ENCODE measurements around the gene LCNL1.
A peak's percentile ranks its signal among the peaks of the same experiment; 100 is the strongest.

The LCNL1 gene

DNA sequence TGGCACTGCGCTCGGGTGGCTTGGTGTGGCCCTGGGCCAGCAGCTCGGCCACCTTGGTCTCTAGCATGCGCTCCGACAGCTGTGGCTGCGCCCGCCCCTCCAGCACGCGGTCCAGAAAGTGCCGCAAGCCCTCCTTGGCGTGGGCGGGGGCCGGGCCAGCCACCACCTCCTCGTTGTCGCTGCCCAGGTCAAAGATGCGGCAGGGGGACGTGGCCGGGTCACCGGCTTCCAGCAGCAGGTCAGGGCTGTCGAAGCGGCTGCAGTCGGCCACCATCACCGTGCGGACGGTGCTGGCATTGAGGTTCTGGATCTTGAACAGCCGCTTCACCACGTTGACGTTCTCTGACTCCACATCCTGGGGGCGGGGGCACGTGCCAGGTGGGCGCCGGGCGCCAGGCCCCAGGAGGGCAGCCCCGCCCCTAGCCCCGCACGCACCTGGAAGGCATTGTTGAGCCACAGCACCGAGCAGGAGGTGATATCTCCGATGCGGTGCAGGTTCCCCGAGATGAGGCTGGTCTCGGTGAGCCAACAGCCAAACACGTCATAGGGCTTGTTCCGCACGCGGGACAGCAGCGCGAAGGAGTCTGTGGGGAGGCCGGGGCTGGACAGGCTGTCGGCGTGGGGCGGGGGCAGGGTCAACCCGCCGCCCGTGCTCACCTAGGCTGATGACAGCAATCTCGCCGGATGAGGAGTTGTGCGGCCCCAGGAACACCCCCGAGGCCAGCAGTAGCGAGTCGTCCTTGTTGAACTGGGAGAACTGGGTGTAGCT, 40.5 kb upstream of the LCNL1 start:
- no peaks in the 10 kb centered on the region for H3K27me3 ChIP-seq (replicated peaks; ENCODE audit: control insufficient read depth, insufficient read depth, low read length)
- no peak for DNase-seq (ENCODE audit: low read depth)
- peaks cover 17% of the 10 kb centered on the region for H3K4me1 ChIP-seq (ENCODE audit: control insufficient read depth, insufficient read depth, low read length)
- peaks cover 36% of the 10 kb centered on the region for H3K36me3 ChIP-seq (ENCODE audit: control insufficient read depth, insufficient read depth, low read length, severe bottlenecking)
- H3K9ac ChIP-seq (ENCODE audit: low read length), result peak overlapping the region; percentile 97
- peak overlapping the region; percentile 92 for H3K4me3 ChIP-seq (ENCODE audit: low read length)
- H3K9me3 ChIP-seq (ENCODE audit: control insufficient read depth, low read length), result no peaks in the 10 kb centered on the region

DNA sequence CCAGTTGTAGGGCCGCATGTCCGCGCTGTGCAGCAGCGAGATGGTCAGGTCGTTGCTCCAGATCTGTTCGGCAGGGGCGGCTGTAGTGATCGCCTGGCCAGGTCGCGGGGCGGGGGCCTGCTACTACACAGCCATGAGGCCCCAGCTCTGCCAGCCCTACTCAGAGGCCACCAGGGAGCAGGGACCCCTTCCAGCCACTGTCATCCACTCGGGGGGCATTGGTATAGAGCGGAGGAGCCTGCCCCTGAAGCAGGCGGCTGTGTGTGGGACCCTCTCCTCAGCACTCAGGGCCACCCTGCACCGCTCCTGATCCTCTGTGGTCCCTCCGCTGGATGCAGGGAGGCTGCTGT, 39.9 kb upstream of the LCNL1 start:
- peak overlapping the region; percentile 92 for H3K4me3 ChIP-seq (ENCODE audit: low read length)
- no peak for DNase-seq (ENCODE audit: low read depth)

DNA sequence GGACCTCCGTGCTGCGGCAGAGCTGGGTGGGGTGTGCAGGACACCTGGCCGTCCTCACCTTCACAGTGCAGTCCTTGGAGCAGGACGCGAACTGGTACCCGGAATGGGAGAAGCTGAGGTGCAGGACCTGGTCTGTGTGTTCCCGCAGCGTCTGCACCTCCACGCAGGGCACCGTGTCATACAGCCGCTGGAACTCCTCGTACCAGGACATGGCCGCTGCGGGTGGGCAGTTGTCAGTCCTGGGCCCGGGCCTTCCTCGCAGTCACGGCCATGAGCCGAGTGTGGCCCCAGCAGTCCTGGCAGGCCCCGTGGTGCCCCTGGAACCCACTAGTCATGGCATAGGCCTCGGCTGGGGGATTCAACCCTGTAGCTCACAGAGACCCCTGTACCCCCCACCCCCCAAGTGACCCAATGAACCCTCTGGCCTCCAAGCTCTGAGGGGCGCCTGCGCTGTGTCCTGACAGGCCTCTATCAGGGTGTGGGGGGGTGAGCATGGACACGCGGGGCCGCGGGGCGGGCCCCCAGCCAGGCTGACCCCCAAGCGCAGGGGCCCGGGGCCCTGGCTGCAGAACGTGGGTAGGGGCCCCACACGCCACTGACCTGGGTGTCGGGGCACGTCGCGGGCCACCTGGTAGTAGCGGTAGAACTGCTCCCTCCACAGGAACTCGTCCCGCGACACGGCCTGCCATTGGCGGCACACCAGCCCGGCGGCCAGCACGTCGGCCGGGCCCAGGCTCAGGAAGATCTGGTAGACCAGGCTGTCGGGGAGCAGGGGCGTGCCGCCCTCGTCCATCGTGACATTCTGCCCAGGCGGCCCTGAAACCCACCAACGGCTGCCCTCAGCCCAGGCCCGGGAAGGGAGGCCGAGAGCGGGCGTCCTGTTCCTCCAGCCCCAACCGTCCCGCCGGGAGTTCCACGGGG, 39.2 kb upstream of the LCNL1 start:
- H3K36me3 ChIP-seq (ENCODE audit: control insufficient read depth, insufficient read depth, low read length, severe bottlenecking), result peaks cover 36% of the 10 kb centered on the region
- DNase-seq (ENCODE audit: low read depth), result no peak
- peaks cover 11% of the 10 kb centered on the region for H3K4me1 ChIP-seq (ENCODE audit: control insufficient read depth, insufficient read depth, low read length)

More for the DNA sequence above, 39.9 kb upstream of the LCNL1 start:
- H3K27me3 ChIP-seq (replicated peaks; ENCODE audit: control insufficient read depth, insufficient read depth, low read length), result no peaks in the 10 kb centered on the region
- H3K9ac ChIP-seq (ENCODE audit: low read length), result peak overlapping the region; percentile 97
- peaks cover 36% of the 10 kb centered on the region for H3K36me3 ChIP-seq (ENCODE audit: control insufficient read depth, insufficient read depth, low read length, severe bottlenecking)
- no peaks in the 10 kb centered on the region for H3K9me3 ChIP-seq (ENCODE audit: control insufficient read depth, low read length)
- H3K4me1 ChIP-seq (ENCODE audit: control insufficient read depth, insufficient read depth, low read length), result peaks cover 15% of the 10 kb centered on the region

DNA sequence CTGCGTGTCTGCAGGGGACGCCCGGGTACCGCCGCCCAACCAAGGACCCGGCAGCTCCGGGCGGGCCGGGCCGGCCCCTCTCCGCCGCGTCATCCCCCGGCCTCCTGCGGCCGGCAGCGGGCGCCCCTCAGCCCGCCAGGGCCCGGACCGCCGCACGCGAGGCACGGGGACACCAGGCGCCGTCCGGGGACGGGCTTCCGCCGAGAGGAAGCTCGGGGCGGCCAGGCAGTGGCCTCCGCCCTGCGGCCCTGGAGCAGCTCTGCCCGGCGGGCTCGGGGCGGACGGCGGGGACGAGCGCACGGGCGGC, 38.6 kb upstream of the LCNL1 start:
- Histone ChIP-seq H3K27me3 (replicated peaks; ENCODE audit: control insufficient read depth, insufficient read depth, low read length) (no peaks in the 10 kb centered on the region), H3K36me3 (ENCODE audit: control insufficient read depth, insufficient read depth, low read length, severe bottlenecking) (peaks cover 33% of the 10 kb centered on the region), H3K4me3 (ENCODE audit: low read length) (peak overlapping the region; percentile 92), H3K4me1 (ENCODE audit: control insufficient read depth, insufficient read depth, low read length) (peaks cover 8% of the 10 kb centered on the region), H3K9ac (ENCODE audit: low read length) (peak overlapping the region; percentile 97), H3K9me3 (ENCODE audit: control insufficient read depth, low read length) (no peaks in the 10 kb centered on the region)
- DNase-seq (ENCODE audit: low read depth), result peak; percentile 85

More for the DNA sequence above, 39.2 kb upstream of the LCNL1 start:
- Histone ChIP-seq H3K9ac (ENCODE audit: low read length) (peak overlapping the region; percentile 97), H3K4me3 (ENCODE audit: low read length) (peak overlapping the region; percentile 92), H3K9me3 (ENCODE audit: control insufficient read depth, low read length) (no peaks in the 10 kb centered on the region), H3K27me3 (replicated peaks; ENCODE audit: control insufficient read depth, insufficient read depth, low read length) (no peaks in the 10 kb centered on the region)

DNA sequence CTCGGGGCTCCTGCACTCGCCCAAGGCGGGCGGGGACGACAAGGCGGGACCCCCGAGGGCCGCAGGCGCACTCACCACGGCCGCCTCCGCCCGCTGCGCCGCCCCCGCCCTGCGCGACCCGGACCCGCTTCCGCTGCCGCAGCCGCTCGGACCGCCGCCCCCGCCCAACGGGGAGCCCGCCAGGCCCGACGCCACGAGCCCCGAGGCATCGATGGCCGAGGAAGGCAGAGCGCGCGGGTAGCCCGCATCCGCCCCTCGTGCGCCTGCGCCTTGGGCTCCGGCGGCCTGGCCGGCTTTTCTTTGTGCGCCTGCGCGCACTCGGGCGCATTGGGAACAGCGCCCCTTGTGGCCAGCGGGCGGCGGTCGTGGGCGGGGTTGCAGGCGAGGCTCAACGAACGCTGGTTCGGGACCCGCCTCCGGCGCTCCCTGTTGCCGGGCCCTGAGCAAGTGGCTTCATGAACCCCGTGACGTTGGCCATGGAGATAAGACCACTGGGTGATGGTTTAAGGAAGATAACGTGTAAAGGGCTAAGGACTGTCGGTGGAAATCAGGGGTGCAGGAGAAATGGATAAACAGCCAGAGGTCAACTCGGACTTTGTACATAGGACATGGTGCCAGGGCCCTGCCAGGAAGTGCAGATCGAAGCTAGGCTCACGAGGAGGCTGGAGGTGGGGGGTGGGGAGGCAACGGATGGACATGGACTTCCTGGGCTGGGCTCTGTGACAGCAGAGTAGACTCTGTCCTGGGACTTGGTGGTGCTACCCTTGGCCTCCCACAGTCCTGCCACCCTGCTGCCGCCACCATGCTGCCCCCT, 38.1 kb upstream of the LCNL1 start, which contains the start of the genes C8G and FBXW5:
C8G (plus strand) TSS at position 725 of the 814 bp plus-strand sequence; CDS start at position 803, 78 bp downstream.
FBXW5 (minus strand) TSS at position 220 of the 814 bp plus-strand sequence. CDS start 655 bp downstream, outside the sequence.
- peaks cover 8% of the 10 kb centered on the region for H3K4me1 ChIP-seq (ENCODE audit: control insufficient read depth, insufficient read depth, low read length)
- no peaks in the 10 kb centered on the region for H3K9me3 ChIP-seq (ENCODE audit: control insufficient read depth, low read length)
- H3K4me3 ChIP-seq (ENCODE audit: low read length), result peak within 1 kb of the TSS; percentile 92
- peak; percentile 99 for DNase-seq (ENCODE audit: low read depth)
- H3K27me3 ChIP-seq (replicated peaks; ENCODE audit: control insufficient read depth, insufficient read depth, low read length), result no peaks in the 10 kb centered on the region
- H3K36me3 ChIP-seq (ENCODE audit: control insufficient read depth, insufficient read depth, low read length, severe bottlenecking), result peaks cover 30% of the 10 kb centered on the region
- peak within 1 kb of the TSS; percentile 97 for H3K9ac ChIP-seq (ENCODE audit: low read length)

DNA sequence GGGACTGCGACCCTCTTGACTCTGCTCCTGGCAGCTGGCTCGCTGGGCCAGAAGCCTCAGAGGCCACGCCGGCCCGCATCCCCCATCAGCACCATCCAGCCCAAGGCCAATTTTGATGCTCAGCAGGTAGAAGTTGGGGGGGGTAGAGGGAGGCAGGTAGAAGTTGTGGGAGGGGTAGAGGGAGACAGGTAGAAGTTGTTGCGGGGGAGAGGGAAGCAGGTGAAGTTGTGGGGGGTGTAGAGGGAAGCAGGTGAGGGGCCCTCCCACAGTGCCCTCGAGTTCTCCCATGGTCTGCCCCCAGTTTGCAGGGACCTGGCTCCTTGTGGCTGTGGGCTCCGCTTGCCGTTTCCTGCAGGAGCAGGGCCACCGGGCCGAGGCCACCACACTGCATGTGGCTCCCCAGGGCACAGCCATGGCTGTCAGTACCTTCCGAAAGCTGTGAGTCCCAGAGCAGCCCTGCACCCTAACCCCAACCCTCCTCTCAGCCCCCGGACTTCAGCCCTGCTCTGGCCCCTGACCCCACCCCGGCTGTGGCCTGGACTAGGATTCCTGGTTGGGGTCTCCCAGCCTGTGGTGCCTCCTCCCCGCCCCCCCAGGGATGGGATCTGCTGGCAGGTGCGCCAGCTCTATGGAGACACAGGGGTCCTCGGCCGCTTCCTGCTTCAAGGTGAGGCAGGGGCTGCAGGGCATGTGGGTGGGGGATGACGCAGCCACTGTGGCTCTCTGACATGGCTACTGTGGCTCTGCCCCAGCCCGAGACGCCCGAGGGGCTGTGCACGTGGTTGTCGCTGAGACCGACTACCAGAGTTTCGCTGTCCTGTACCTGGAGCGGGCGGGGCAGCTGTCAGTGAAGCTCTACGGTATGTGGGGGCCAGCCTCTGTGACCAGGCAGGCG, 37.2 kb upstream of the LCNL1 start:
- Histone ChIP-seq H3K4me1 (ENCODE audit: control insufficient read depth, insufficient read depth, low read length) (peaks cover 9% of the 10 kb centered on the region), H3K27me3 (replicated peaks; ENCODE audit: control insufficient read depth, insufficient read depth, low read length) (no peaks in the 10 kb centered on the region), H3K4me3 (ENCODE audit: low read length) (no peak overlapping the region), H3K36me3 (ENCODE audit: control insufficient read depth, insufficient read depth, low read length, severe bottlenecking) (peaks cover 22% of the 10 kb centered on the region), H3K9me3 (ENCODE audit: control insufficient read depth, low read length) (no peaks in the 10 kb centered on the region), H3K9ac (ENCODE audit: low read length) (no peak overlapping the region)
- no peak for DNase-seq (ENCODE audit: low read depth)

DNA sequence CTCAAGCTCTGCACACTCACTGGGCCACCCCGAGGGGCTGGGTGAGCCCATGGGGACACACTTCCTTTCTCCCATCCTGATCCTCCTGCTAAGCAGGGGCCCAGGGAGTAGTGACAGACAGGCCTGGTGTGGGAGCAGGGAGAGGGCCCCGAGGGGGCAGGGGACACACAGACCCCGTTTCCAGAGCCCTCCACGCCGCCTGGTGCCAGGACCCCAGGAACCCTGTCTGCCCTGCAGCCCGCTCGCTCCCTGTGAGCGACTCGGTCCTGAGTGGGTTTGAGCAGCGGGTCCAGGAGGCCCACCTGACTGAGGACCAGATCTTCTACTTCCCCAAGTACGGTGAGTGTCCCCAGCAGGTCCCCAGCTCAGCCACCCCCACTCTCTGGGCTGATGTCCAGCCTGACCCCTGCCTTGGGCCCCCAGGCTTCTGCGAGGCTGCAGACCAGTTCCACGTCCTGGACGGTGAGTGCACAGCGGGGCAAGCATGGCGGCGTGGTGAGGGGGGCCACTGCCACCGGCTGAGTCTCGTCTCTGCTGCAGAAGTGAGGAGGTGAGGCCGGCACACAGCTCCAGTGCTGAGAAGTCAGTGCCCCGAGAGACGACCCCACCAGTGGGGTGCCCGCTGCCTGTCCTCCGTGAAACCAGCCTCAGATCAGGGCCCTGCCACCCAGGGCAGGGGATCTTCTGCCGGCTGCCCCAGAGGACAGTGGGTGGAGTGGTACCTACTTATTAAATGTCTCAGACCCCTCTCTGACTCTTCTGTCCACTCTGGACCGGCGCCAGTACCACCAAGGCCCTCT, 36.4 kb upstream of the LCNL1 start:
- DNase-seq (ENCODE audit: low read depth), result no peak
- H3K36me3 ChIP-seq (ENCODE audit: control insufficient read depth, insufficient read depth, low read length, severe bottlenecking), result peaks cover 14% of the 10 kb centered on the region
- no peak overlapping the region for H3K9ac ChIP-seq (ENCODE audit: low read length)
- no peaks in the 10 kb centered on the region for H3K27me3 ChIP-seq (replicated peaks; ENCODE audit: control insufficient read depth, insufficient read depth, low read length)
- H3K4me1 ChIP-seq (ENCODE audit: control insufficient read depth, insufficient read depth, low read length), result peaks cover 9% of the 10 kb centered on the region
- no peak overlapping the region for H3K4me3 ChIP-seq (ENCODE audit: low read length)
- H3K9me3 ChIP-seq (ENCODE audit: control insufficient read depth, low read length), result no peaks in the 10 kb centered on the region

DNA sequence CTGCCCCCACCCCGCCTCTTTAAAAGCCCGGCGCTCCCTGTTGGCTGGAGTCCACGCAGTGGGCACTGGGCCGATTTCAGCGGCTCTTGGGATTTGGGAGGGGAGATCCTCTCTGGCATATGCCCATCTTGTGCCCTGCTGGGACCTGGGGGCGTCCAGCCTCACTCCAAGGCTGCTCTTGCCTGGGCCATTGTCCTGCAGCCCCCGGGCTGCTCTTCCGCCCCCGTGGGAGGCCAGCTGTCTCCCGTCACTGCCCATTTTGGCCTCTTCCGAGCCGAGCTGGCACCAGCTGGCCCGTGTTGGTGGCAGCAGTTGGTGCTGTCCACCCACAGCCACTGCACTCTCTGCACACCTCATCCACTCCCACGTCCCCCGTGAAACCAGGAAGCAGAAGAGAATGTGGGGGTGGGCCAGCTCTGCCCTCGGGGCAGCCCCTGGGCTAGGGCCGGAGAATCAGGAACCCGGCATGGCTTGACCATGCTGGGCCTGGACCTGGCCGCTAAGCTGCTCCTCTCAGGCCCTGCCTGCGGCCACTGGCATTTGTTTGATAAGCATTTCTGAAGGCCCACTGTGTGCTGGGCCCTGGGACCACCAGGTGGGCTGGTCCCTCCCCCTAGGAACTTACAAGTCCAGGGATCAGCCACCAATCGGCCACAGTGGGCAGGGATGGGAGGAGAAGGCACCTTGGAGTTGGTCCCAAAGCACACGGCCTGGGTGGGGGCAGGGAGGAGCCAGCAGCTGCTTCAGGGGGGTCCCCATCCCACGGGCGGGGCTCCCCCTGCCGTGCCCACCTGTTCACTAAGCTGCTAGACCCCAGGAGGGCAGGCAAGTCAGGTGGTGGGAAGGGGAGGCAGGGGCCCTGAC, 35.5 kb upstream of the LCNL1 start:
- no peaks in the 10 kb centered on the region for H3K9me3 ChIP-seq (ENCODE audit: control insufficient read depth, low read length)
- H3K4me1 ChIP-seq (ENCODE audit: control insufficient read depth, insufficient read depth, low read length), result peaks cover 9% of the 10 kb centered on the region
- peaks cover 6% of the 10 kb centered on the region for H3K36me3 ChIP-seq (ENCODE audit: control insufficient read depth, insufficient read depth, low read length, severe bottlenecking)
- H3K4me3 ChIP-seq (ENCODE audit: low read length), result no peak overlapping the region
- DNase-seq (ENCODE audit: low read depth), result no peak
- no peaks in the 10 kb centered on the region for H3K27me3 ChIP-seq (replicated peaks; ENCODE audit: control insufficient read depth, insufficient read depth, low read length)
- H3K9ac ChIP-seq (ENCODE audit: low read length), result peak overlapping the region; percentile 12

DNA sequence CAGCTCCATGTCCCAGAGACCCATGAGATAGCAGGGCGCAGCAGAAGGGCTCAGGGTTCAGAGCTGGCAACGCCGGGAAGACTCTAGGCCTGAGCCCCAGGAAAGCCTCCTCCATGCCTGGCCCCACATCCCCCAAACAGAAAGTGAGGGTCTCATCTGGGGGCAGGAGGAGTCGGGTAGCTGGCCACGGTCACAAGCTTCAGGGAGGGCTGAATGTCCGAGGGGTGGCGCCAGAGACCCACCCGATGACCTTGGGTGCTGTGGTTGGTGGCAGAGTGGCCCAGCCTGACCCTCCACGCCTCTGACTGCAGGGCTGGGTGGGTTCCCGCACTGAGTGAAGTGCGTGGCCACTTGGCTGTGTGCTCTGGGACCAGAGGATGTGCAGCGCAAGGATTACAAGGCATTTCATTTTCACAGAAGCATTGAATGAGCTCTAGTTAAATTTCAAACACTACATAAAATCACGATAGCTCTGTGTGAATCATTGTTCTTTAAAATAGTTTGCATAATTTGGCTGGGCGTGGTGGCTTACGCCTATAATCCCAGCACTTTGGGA, 34.8 kb upstream of the LCNL1 start:
- no peak overlapping the region for H3K4me3 ChIP-seq (ENCODE audit: low read length)
- peaks cover 9% of the 10 kb centered on the region for H3K4me1 ChIP-seq (ENCODE audit: control insufficient read depth, insufficient read depth, low read length)
- DNase-seq (ENCODE audit: low read depth), result peak; percentile 22
- peak overlapping the region; percentile 12 for H3K9ac ChIP-seq (ENCODE audit: low read length)
- H3K36me3 ChIP-seq (ENCODE audit: control insufficient read depth, insufficient read depth, low read length, severe bottlenecking), result no peaks in the 10 kb centered on the region
- H3K27me3 ChIP-seq (replicated peaks; ENCODE audit: control insufficient read depth, insufficient read depth, low read length), result no peaks in the 10 kb centered on the region
- no peaks in the 10 kb centered on the region for H3K9me3 ChIP-seq (ENCODE audit: control insufficient read depth, low read length)

Measured in adipocyte (in vitro differentiated cells).